ENCODE results near the gene HCN2. TPM values are rescaled to one million over a fixed set of nuclear protein-coding genes. Genes with fewer than 3 reads are reported as not detected.

Gene HCN2
- polyA plus RNA-seq, 1 donor from 2014 or later, result 4.7 TPM

DNA sequence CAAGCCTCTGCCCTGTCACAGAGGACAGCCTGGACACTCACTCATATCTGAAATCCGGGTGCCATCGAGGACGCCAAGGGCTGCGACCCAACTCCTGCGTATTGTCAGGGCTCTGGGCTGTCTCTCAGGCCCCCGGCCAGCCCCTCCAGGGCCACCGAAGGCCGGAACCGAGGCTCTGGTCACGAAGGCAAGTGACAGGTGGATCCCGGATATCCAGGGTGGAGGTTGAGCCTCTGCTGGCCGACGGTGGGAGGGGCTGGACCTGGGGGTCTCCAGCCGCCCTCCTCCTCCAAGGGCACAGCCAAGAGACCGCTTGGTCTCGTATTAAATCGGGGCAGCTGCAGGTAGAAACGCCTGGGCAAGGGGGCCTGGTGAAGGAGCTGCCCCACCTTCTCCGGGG lies 67.9 kb downstream of the HCN2 start:
- TF ChIP-seq SMC3 (conservative IDR thresholded peaks at IDR 0.05; ENCODE audit: poor library complexity) (no peak), EZH2 (IDR thresholded peaks at IDR 0.05; ENCODE audit: borderline replicate concordance, insufficient read depth, low read length, poor library complexity, severe bottlenecking) (no peak), RAD21 (conservative IDR thresholded peaks at IDR 0.05) (no peak), POLR2AphosphoS5 (IDR thresholded peaks at IDR 0.05) (no peak), MXI1 (conservative IDR thresholded peaks at IDR 0.05; ENCODE audit: poor library complexity, severe bottlenecking) (no peak), REST (IDR thresholded peaks at IDR 0.05; ENCODE audit: borderline replicate concordance) (no peak), CTCF (IDR thresholded peaks at IDR 0.05; ENCODE audit: poor library complexity, severe bottlenecking) (no peak), TAF1 (IDR thresholded peaks at IDR 0.05; ENCODE audit: low read depth) (no peak)
- H3F3A ChIP-seq (ENCODE audit: insufficient read depth, low read length, poor library complexity, severe bottlenecking), result no peaks in the 10 kb centered on the region
- peaks cover 67% of the 10 kb centered on the region for H3K79me2 ChIP-seq (replicated peaks; ENCODE audit: insufficient read depth, low read length)
- H3K4me3 ChIP-seq (ENCODE audit: low read length), result no peak overlapping the region
- no peaks in the 10 kb centered on the region for H3K9me3 ChIP-seq (ENCODE audit: low read length)
- no peaks in the 10 kb centered on the region for H3K9me2 ChIP-seq (ENCODE audit: insufficient read depth, low read length)
- H3K4me2 ChIP-seq (ENCODE audit: low read length), result no peak overlapping the region
- H3K27ac ChIP-seq (ENCODE audit: low read length), result no peak overlapping the region
- no peak overlapping the region for H3K9ac ChIP-seq (ENCODE audit: low read length)
- no peak overlapping the region for H2AFZ ChIP-seq (ENCODE audit: low read depth, low read length)
- H4K20me1 ChIP-seq (ENCODE audit: insufficient read depth), result peaks cover 11% of the 10 kb centered on the region
- no peaks in the 10 kb centered on the region for H3K27me3 ChIP-seq (ENCODE audit: insufficient read depth, low read depth, low read length)
- no peaks in the 10 kb centered on the region for H3K36me3 ChIP-seq (ENCODE audit: insufficient read depth, low read length)

DNA sequence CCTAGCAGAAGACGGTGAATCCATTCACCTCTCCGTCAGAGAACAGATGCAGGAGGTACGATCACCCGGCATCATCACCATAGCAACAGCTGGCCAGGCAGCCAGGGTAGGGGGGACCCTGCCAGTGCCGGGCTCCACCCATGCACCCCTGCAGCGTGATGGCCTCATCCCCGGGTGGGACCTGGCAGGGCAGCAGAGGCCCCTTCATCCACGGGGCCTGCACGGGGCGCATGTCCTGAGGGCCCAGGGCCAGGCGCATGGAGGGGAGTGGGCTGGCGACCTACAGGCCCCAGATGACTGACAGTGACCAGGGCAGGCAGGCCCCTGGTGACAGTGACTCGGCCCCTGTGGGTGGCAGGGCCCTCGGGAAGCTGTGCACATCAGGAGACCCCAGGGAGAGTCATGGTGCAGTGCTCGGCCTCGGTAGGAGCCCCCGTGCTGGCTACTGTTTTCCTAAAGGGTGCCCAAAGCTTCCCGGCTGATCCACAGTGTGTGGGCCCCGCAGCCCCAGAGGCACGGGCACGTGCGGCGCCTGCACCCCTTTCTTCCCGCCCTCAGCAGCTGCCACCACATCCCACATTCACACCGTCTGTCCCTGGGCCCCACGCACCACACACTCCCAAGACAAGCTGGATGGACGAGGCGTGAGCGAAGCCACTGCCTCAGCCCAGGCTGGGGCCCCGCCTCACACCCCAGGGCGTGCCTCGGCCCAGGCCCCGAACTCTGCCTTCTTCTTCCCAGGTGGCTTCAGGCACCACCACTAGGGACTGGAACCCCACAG lies 68.6 kb downstream of the HCN2 start:
- Histone ChIP-seq H2AFZ (ENCODE audit: low read depth, low read length) (no peak overlapping the region), H3K9ac (ENCODE audit: low read length) (no peak overlapping the region), H3K79me2 (replicated peaks; ENCODE audit: insufficient read depth, low read length) (peaks cover 67% of the 10 kb centered on the region), H3K4me3 (ENCODE audit: low read length) (no peak overlapping the region), H3K9me3 (ENCODE audit: low read length) (no peaks in the 10 kb centered on the region), H3K27ac (ENCODE audit: low read length) (no peak overlapping the region), H3K27me3 (ENCODE audit: insufficient read depth, low read depth, low read length) (no peaks in the 10 kb centered on the region), H4K20me1 (ENCODE audit: insufficient read depth) (peaks cover 11% of the 10 kb centered on the region), H3K4me2 (ENCODE audit: low read length) (no peak overlapping the region), H3F3A (ENCODE audit: insufficient read depth, low read length, poor library complexity, severe bottlenecking) (no peaks in the 10 kb centered on the region), H3K36me3 (ENCODE audit: insufficient read depth, low read length) (no peaks in the 10 kb centered on the region), H3K9me2 (ENCODE audit: insufficient read depth, low read length) (no peaks in the 10 kb centered on the region)
- TF ChIP-seq EP300 (conservative IDR thresholded peaks at IDR 0.05; ENCODE audit: poor library complexity, severe bottlenecking) (no peak), MXI1 (conservative IDR thresholded peaks at IDR 0.05; ENCODE audit: poor library complexity, severe bottlenecking) (no peak), RAD21 (conservative IDR thresholded peaks at IDR 0.05) (no peak), REST (IDR thresholded peaks at IDR 0.05; ENCODE audit: borderline replicate concordance) (no peak), EZH2 (IDR thresholded peaks at IDR 0.05; ENCODE audit: borderline replicate concordance, insufficient read depth, low read length, poor library complexity, severe bottlenecking) (no peak), CTCF (IDR thresholded peaks at IDR 0.05; ENCODE audit: poor library complexity, severe bottlenecking) (no peak), TAF1 (IDR thresholded peaks at IDR 0.05; ENCODE audit: low read depth) (no peak), POLR2AphosphoS5 (IDR thresholded peaks at IDR 0.05) (no peak), SMC3 (conservative IDR thresholded peaks at IDR 0.05; ENCODE audit: poor library complexity) (no peak)

Measured in neural cell (in vitro differentiated cells).